Large intestine (tissue), 1 donor: Measurements from ENCODE around the gene GANAB. TPM values are rescaled to one million over a fixed set of nuclear protein-coding genes. Genes with fewer than 3 reads are reported as not detected.

ENCODE experiments used
- polyA plus RNA-seq: library from polyadenylated mRNA; unstranded; fragments of 120-200 nt; gene quantifications from one replicate; pipeline ENCODE4 v1.2.1, GENCODE V29; 2013

Gene GANAB
- polyA plus RNA-seq, 1 donor = 272 TPM

Other genes starting within 250 kb of the GANAB start
- gene SCGB1A1, start 227.6 kb downstream of the GANAB start, polyA plus RNA-seq = not detected
- 134 TPM for gene AHNAK, start 99.8 kb downstream of the GANAB start, polyA plus RNA-seq
- 2,426 TPM for gene EEF1G, start 72.7 kb downstream of the GANAB start, polyA plus RNA-seq
- 18.7 TPM for gene TUT1, start 55.1 kb downstream of the GANAB start, polyA plus RNA-seq
- gene MTA2, start 44.7 kb downstream of the GANAB start, polyA plus RNA-seq = 51.6 TPM
- 25.3 TPM for gene EML3, start 33.8 kb downstream of the GANAB start, polyA plus RNA-seq
- 4.5 TPM for gene ROM1, start 33.4 kb downstream of the GANAB start, polyA plus RNA-seq
- gene B3GAT3, start 24.6 kb downstream of the GANAB start, polyA plus RNA-seq = 40.0 TPM
- 15.2 TPM for gene INTS5, start 6.7 kb upstream of the GANAB start, polyA plus RNA-seq
- 60.4 TPM for gene C11orf98, start 18.6 kb upstream of the GANAB start, polyA plus RNA-seq
- gene CSKMT, start 18.7 kb upstream of the GANAB start, polyA plus RNA-seq = 8.7 TPM
- 10.4 TPM for gene UQCC3, start 25.1 kb upstream of the GANAB start, polyA plus RNA-seq
- gene LBHD1, start 25.7 kb upstream of the GANAB start, polyA plus RNA-seq = 5.7 TPM
- 146 TPM for gene UBXN1, start 32.5 kb upstream of the GANAB start, polyA plus RNA-seq
- 2.9 TPM for gene LRRN4CL, start 42.9 kb upstream of the GANAB start, polyA plus RNA-seq
- 38.6 TPM for gene BSCL2, start 60.8 kb upstream of the GANAB start, polyA plus RNA-seq
- gene GNG3, start 61.1 kb upstream of the GANAB start, polyA plus RNA-seq = 10.9 TPM
- gene HNRNPUL2, start 80.8 kb upstream of the GANAB start, polyA plus RNA-seq = 65.1 TPM
- 37.9 TPM for gene TTC9C, start 81.9 kb upstream of the GANAB start, polyA plus RNA-seq
- 7.2 TPM for gene ZBTB3, start 107.5 kb upstream of the GANAB start, polyA plus RNA-seq
- gene POLR2G, start 115.0 kb upstream of the GANAB start, polyA plus RNA-seq = 87.5 TPM
- gene TAF6L, start 124.8 kb upstream of the GANAB start, polyA plus RNA-seq = 28.5 TPM
- gene TMEM179B, start 140.8 kb upstream of the GANAB start, polyA plus RNA-seq = 69.5 TPM
- gene TMEM223, start 145.4 kb upstream of the GANAB start, polyA plus RNA-seq = 18.4 TPM
- gene NXF1, start 158.8 kb upstream of the GANAB start, polyA plus RNA-seq = 89.3 TPM
- 42.4 TPM for gene STX5, start 185.4 kb upstream of the GANAB start, polyA plus RNA-seq
- 0.76 TPM for gene TEX54, start 186.2 kb upstream of the GANAB start, polyA plus RNA-seq
- gene WDR74, start 193.0 kb upstream of the GANAB start, polyA plus RNA-seq = 38.4 TPM
- 182 TPM for gene SLC3A2, start 234.3 kb upstream of the GANAB start, polyA plus RNA-seq